H9 (cell line): Measurements from ENCODE around the gene DPYSL3. TPM values are rescaled to one million over a fixed set of nuclear protein-coding genes. Genes with fewer than 3 reads are reported as not detected.

Experiments used
- DNase-seq: peaks from one replicate; pipeline ENCODE4 v3.0.0-alpha.2; 2017
- H2AFZ ChIP-seq: one replicate; pipeline ENCODE4 v1.6.1; 2013; ENCODE audit warnings: mild to moderate bottlenecking, low read length, control low read depth, moderate library complexity
- H2AK5ac ChIP-seq: 2 replicates; pipeline ENCODE4 v1.6.1; 2013; ENCODE audit warnings: low read length, control low read depth, mixed read lengths; ENCODE audit not compliant: insufficient read length
- H2BK120ac ChIP-seq: one replicate; pipeline ENCODE4 v1.6.1; 2013; ENCODE audit warnings: low read depth, mild to moderate bottlenecking, low read length, control low read depth, inconsistent platforms; ENCODE audit not compliant: poor library complexity, severe bottlenecking
- H2BK12ac ChIP-seq: 2 replicates; pipeline ENCODE4 v1.6.1; 2013; ENCODE audit warnings: low read length, control low read depth, mixed read lengths, low read depth; ENCODE audit not compliant: insufficient read length
- H2BK15ac ChIP-seq: 2 replicates; pipeline ENCODE4 v1.6.1; 2013; ENCODE audit warnings: low read depth, low read length, control low read depth
- H2BK20ac ChIP-seq: one replicate; pipeline ENCODE4 v1.6.1; 2013; ENCODE audit warnings: low read depth, mild to moderate bottlenecking, low read length, control low read depth, inconsistent platforms; ENCODE audit not compliant: poor library complexity, severe bottlenecking
- H2BK5ac ChIP-seq: 2 replicates; pipeline ENCODE4 v1.6.1; 2013; ENCODE audit warnings: low read length, control low read depth, mixed read lengths; ENCODE audit not compliant: insufficient read length
- H3K14ac ChIP-seq: 2 replicates; pipeline ENCODE4 v1.6.1; 2013; ENCODE audit warnings: low read length, control low read depth; ENCODE audit not compliant: insufficient read depth
- H3K18ac ChIP-seq: 2 replicates; pipeline ENCODE4 v1.6.1; 2013; ENCODE audit warnings: low read depth, mild to moderate bottlenecking, mixed read lengths, low read length, control low read depth; ENCODE audit not compliant: insufficient read length
- H3K23ac ChIP-seq: 2 replicates; pipeline ENCODE4 v1.6.1; 2013; ENCODE audit warnings: low read length, control low read depth, mixed read lengths, low read depth; ENCODE audit not compliant: insufficient read length
- H3K23me2 ChIP-seq: 2 replicates; pipeline ENCODE4 v1.6.1; 2013; ENCODE audit warnings: low read depth, mild to moderate bottlenecking, mixed read lengths, low read length, control low read depth; ENCODE audit not compliant: insufficient read length, poor library complexity, severe bottlenecking
- H3K27ac ChIP-seq: 2 replicates; pipeline ENCODE4 v1.5.1; 2013; ENCODE audit warnings: low read length, control low read depth, mixed read lengths, low read depth; ENCODE audit not compliant: insufficient read length
- H3K27me3 ChIP-seq: 2 replicates; pipeline ENCODE4 v1.6.1; 2013; ENCODE audit warnings: low read length, control low read depth, inconsistent platforms; ENCODE audit not compliant: insufficient read depth
- H3K4ac ChIP-seq: 2 replicates; pipeline ENCODE4 v1.6.1; 2013; ENCODE audit warnings: low read depth, mild to moderate bottlenecking, control low read depth, inconsistent platforms, low read length, moderate library complexity
- H3K4me1 ChIP-seq: 2 replicates; pipeline ENCODE4 v1.6.1; 2013; ENCODE audit warnings: low read length, control low read depth, inconsistent platforms; ENCODE audit not compliant: insufficient read depth
- H3K4me2 ChIP-seq: 2 replicates; pipeline ENCODE4 v1.6.1; 2013; ENCODE audit warnings: low read length, control low read depth, mixed read lengths; ENCODE audit not compliant: insufficient read length, insufficient read depth
- H3K56ac ChIP-seq: 2 replicates; pipeline ENCODE4 v1.6.1; 2013; ENCODE audit warnings: low read depth, mild to moderate bottlenecking, mixed read lengths, low read length, control low read depth; ENCODE audit not compliant: insufficient read length
- H3K79me1 ChIP-seq: 2 replicates; pipeline ENCODE4 v1.6.1; 2013; ENCODE audit warnings: low read depth, mild to moderate bottlenecking, moderate library complexity, low read length, control low read depth, inconsistent platforms; ENCODE audit not compliant: insufficient read depth, poor library complexity, severe bottlenecking
- H3K79me2 ChIP-seq: 2 replicates; pipeline ENCODE4 v1.6.1; 2013; ENCODE audit warnings: low read length, control low read depth, inconsistent platforms; ENCODE audit not compliant: insufficient read depth
- H3K9ac ChIP-seq: 2 replicates; pipeline ENCODE4 v1.6.1; 2013; ENCODE audit warnings: low read length, control low read depth, mixed read lengths; ENCODE audit not compliant: insufficient read length; ENCODE audit errors: extremely low read depth
- H3K9me3 ChIP-seq: one replicate; pipeline ENCODE4 v1.6.1; 2013; ENCODE audit warnings: low read depth, low read length, inconsistent platforms; ENCODE audit not compliant: control insufficient read depth
- H3T11ph ChIP-seq: one replicate; pipeline ENCODE4 v1.6.1; 2013; ENCODE audit warnings: mild to moderate bottlenecking, low read length, control low read depth, inconsistent platforms
- H4K20me1 ChIP-seq: one replicate; pipeline ENCODE4 v1.6.1; 2013; ENCODE audit not compliant: control insufficient read depth, insufficient read length, insufficient read depth
- H4K5ac ChIP-seq: 2 replicates; pipeline ENCODE4 v1.6.1; 2013; ENCODE audit warnings: low read depth, mild to moderate bottlenecking, mixed read lengths, low read length, control low read depth; ENCODE audit not compliant: insufficient read length
- H4K8ac ChIP-seq: replicated peaks from 2 replicates; pipeline ENCODE4 v1.6.1; 2013; ENCODE audit warnings: low read length, control low read depth, mixed read lengths, low read depth; ENCODE audit not compliant: insufficient read length
- H4K91ac ChIP-seq: 2 replicates; pipeline ENCODE4 v1.6.1; 2013; ENCODE audit warnings: low read depth, mild to moderate bottlenecking, moderate library complexity, mixed read lengths, low read length, control low read depth; ENCODE audit not compliant: insufficient read length
- H3K27ac Mint-ChIP-seq, 3 experiments: 2 replicates in 2 of 3; 3 replicates in 1 of 3; pipeline ENCODE4 v1.8.0; 2020 to 2021; ENCODE audit warnings: mixed read lengths in 3 of 3, mild to moderate bottlenecking in 1 of 3, moderate library complexity in 1 of 3
- H3K27me3 Mint-ChIP-seq: 2 replicates; pipeline ENCODE4 v1.8.0; 2021; ENCODE audit warnings: low read depth, mild to moderate bottlenecking, moderate library complexity, mixed read lengths
- H3K36me3 Mint-ChIP-seq, 3 experiments: 2 replicates in 2 of 3; 3 replicates in 1 of 3; pipeline ENCODE4 v1.8.0; 2020 to 2021; ENCODE audit warnings: low read depth in 3 of 3, mixed read lengths in 3 of 3; ENCODE audit not compliant: insufficient read depth in 1 of 3
- H3K4me1 Mint-ChIP-seq, 2 experiments: 2 replicates each; pipeline ENCODE4 v1.8.0; 2020; ENCODE audit warnings: mixed read lengths in 2 of 2
- H3K4me3 Mint-ChIP-seq, 2 experiments: 2 replicates in 1 of 2; 3 replicates in 1 of 2; pipeline ENCODE4 v1.8.0; 2020 to 2021; ENCODE audit warnings: mild to moderate bottlenecking in 2 of 2, mixed read lengths in 2 of 2, moderate library complexity in 1 of 2
- H3K9me3 Mint-ChIP-seq, 2 experiments: 2 replicates in 1 of 2; 3 replicates in 1 of 2; pipeline ENCODE4 v1.8.0; 2020; ENCODE audit warnings: mild to moderate bottlenecking in 2 of 2, mixed read lengths in 2 of 2, moderate library complexity in 1 of 2
- CTCF ChIP-seq: fragments of 200-600 bp; sonication (generic); conservative IDR thresholded peaks from 3 replicates; pipeline ENCODE4 v1.8.0; 2021; ENCODE audit warnings: antibody characterized with exemption, mild to moderate bottlenecking
- WGBS: extraction: QIAGEN DNeasy Blood & Tissue Kit; methylation state at CpG from one replicate; pipeline ENCODE4 v1.1.7; 2013; ENCODE audit warnings: missing lambda C conversion rate, low lambda C conversion rate, mixed read lengths; ENCODE audit not compliant: insufficient read length; ENCODE audit errors: extremely low coverage; 5-methylcytosine and 5-hydroxymethylcytosine counted together
- total RNA-seq: library from RNA; stranded (reverse); gene quantifications from 2 replicates; pipeline ENCODE4 v1.2.1, GENCODE V29; 2021

DPYSL3 gene
- total RNA-seq, 1 experiment from 2014 or later: 515 TPM

GRCh38 chr5:147551677-147552076 lies 41.8 kb upstream of the DPYSL3 start:
- no peak overlapping the region for H4K91ac ChIP-seq

More at GRCh38 chr5:147551677-147552076, 41.8 kb upstream of the DPYSL3 start:
- H3K27ac ChIP-seq: no peak overlapping the region
- H3K4me2 ChIP-seq: no peak overlapping the region
- H2BK5ac ChIP-seq: no peak overlapping the region
- H4K8ac ChIP-seq: no peak overlapping the region
- no peak overlapping the region for H3T11ph ChIP-seq
- no peak for TF ChIP-seq CTCF
- H3K4ac ChIP-seq: no peak overlapping the region
- no peak overlapping the region for H2AK5ac ChIP-seq
- no peak overlapping the region for H2BK120ac ChIP-seq
- DNase-seq: no peak
- no peak overlapping the region for H2AFZ ChIP-seq
- H3K4me1 ChIP-seq: no peaks in the 10 kb centered on the region
- peak overlapping the region in 1 of 3 experiments; percentile 19; a peak in 1 of 7 replicates for H3K27ac Mint-ChIP-seq
- H2BK12ac ChIP-seq: no peak overlapping the region
- H3K18ac ChIP-seq: no peak overlapping the region
- H2BK20ac ChIP-seq: no peak overlapping the region
- H4K20me1 ChIP-seq: no peaks in the 10 kb centered on the region
- no peak overlapping the region for H3K56ac ChIP-seq
- H3K79me1 ChIP-seq: no peaks in the 10 kb centered on the region
- H3K9ac ChIP-seq: no peak overlapping the region
- H3K14ac ChIP-seq: no peak overlapping the region
- no peaks in the 10 kb centered on the region for H3K9me3 ChIP-seq
- H3K27me3 ChIP-seq: no peaks in the 10 kb centered on the region
- no peaks in the 10 kb centered on the region for H3K27me3 Mint-ChIP-seq
- no CpG with 5 or more reads among the region's 1 CpG for WGBS
- peaks cover 19 to 20% of the 10 kb centered on the region in 2 experiments for H3K4me1 Mint-ChIP-seq
- no peak overlapping the region for H3K4me3 Mint-ChIP-seq
- peaks cover 3 to 6% of the 10 kb centered on the region in 2 experiments; a peak in 3 of 5 replicates for H3K9me3 Mint-ChIP-seq
- no peak overlapping the region for H4K5ac ChIP-seq
- no peak overlapping the region for H2BK15ac ChIP-seq
- H3K23ac ChIP-seq: no peak overlapping the region
- no peaks in the 10 kb centered on the region; a peak in 1 of 7 replicates for H3K36me3 Mint-ChIP-seq
- no peaks in the 10 kb centered on the region for H3K23me2 ChIP-seq
- H3K79me2 ChIP-seq: no peaks in the 10 kb centered on the region
